ENCODE results near the gene C2orf68. TPM values are rescaled to one million over a fixed set of nuclear protein-coding genes. Genes with fewer than 3 reads are reported as not detected.

Gene C2orf68
- polyA plus RNA-seq, 1 of the 3 experiments (the other 2 are of a cell fraction) = 14.5 TPM

- no peaks in the 10 kb centered on the region for H3K9me2 ChIP-seq
- no peak overlapping the region for H3K9ac ChIP-seq
- ChIA-PET CTCF (interaction anchor here (0.8 to 7.5 kb wide), 3 partner anchors 8 to 113 kb away, joined by 3 to 49 read pairs (median 7); no protein-coding TSS in a partner anchor), POLR2A (no interaction called here)
- H3K4me1 ChIP-seq (ENCODE audit: control insufficient read depth in 1 of 2, insufficient read depth in 2 of 2, low read depth in 1 of 2, low read length in 1 of 2) = no peaks in the 10 kb centered on the region
- no peak overlapping the region for H3K4me3 ChIP-seq (ENCODE audit: low read depth in 2 of 2, low read length in 1 of 2)
- no peaks in the 10 kb centered on the region for H3K9me3 ChIP-seq
- H3K27me3 ChIP-seq (ENCODE audit: insufficient read depth) = no peaks in the 10 kb centered on the region
- DNase-seq = no peak
- peaks cover 3 to 7% of the 10 kb centered on the region in 2 experiments for H3K36me3 ChIP-seq (replicated peaks in 1 of 2; ENCODE audit: control insufficient read depth in 1 of 2, insufficient read depth in 2 of 2, low read length in 1 of 2)
- H3K4me2 ChIP-seq = no peak overlapping the region
- H3K79me2 ChIP-seq (ENCODE audit: insufficient read depth) = no peaks in the 10 kb centered on the region
- H3F3A ChIP-seq (replicated peaks; ENCODE audit: insufficient read depth) = peaks cover 16% of the 10 kb centered on the region
- H3K27ac ChIP-seq (ENCODE audit: low read depth in 2 of 2, low read length in 1 of 2) = peak overlapping the region in 1 of 2 experiments; percentile 38; a peak in 1 of 4 replicates
- no peak overlapping the region for H2AFZ ChIP-seq (ENCODE audit: low read depth)
- H4K20me1 ChIP-seq (ENCODE audit: insufficient read depth) = no peaks in the 10 kb centered on the region
- 93% methylated on average over 3 of the region's 3 CpGs for WGBS (ENCODE audit: low lambda C conversion rate)
- TF ChIP-seq RCOR1 (IDR thresholded peaks at IDR 0.05; ENCODE audit: low read length) (no peak), SMC3 (IDR thresholded peaks at IDR 0.05; ENCODE audit: low read depth, low read length) (no peak), SIN3A (IDR thresholded peaks at IDR 0.05; ENCODE audit: borderline replicate concordance, low read depth, low read length) (no peak), USF2 (IDR thresholded peaks at IDR 0.05; ENCODE audit: borderline replicate concordance, low read depth, low read length) (no peak)
- TF ChIP-seq, protein P1, sequence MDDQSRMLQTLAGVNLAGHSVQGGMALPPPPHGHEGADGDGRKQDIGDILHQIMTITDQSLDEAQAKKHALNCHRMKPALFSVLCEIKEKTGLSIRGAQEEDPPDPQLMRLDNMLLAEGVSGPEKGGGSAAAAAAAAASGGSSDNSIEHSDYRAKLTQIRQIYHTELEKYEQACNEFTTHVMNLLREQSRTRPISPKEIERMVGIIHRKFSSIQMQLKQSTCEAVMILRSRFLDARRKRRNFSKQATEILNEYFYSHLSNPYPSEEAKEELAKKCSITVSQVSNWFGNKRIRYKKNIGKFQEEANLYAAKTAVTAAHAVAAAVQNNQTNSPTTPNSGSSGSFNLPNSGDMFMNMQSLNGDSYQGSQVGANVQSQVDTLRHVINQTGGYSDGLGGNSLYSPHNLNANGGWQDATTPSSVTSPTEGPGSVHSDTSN (IDR thresholded peaks at IDR 0.05) = no peak
These were observed 44.6 kb upstream of the C2orf68 start for GRCh38 chr2:85656468-85656867.

GRCh38 chr2:85655961-85656417 is 44.1 kb upstream of the C2orf68 start:
- Histone ChIP-seq H4K20me1 (ENCODE audit: insufficient read depth) (no peaks in the 10 kb centered on the region), H3K9me3 (no peaks in the 10 kb centered on the region), H2AFZ (ENCODE audit: low read depth) (no peak overlapping the region), H3K4me3 (ENCODE audit: low read depth in 2 of 2, low read length in 1 of 2) (no peak overlapping the region), H3K79me2 (ENCODE audit: insufficient read depth) (0 out of 2 replicates have a peak, but pooled peaks cover 3% of the 10 kb centered on the region), H3K4me1 (ENCODE audit: control insufficient read depth in 1 of 2, insufficient read depth in 2 of 2, low read depth in 1 of 2, low read length in 1 of 2) (no peaks in the 10 kb centered on the region), H3K9me2 (no peaks in the 10 kb centered on the region), H3K27me3 (ENCODE audit: insufficient read depth) (no peaks in the 10 kb centered on the region), H3K36me3 (replicated peaks in 1 of 2; ENCODE audit: control insufficient read depth in 1 of 2, insufficient read depth in 2 of 2, low read length in 1 of 2) (peaks cover 6 to 11% of the 10 kb centered on the region in 2 experiments), H3K27ac (ENCODE audit: low read depth in 2 of 2, low read length in 1 of 2) (peak overlapping the region in 1 of 2 experiments; percentile 38; a peak in 2 of 4 replicates), H3F3A (replicated peaks; ENCODE audit: insufficient read depth) (peaks cover 16% of the 10 kb centered on the region), H3K4me2 (no peak overlapping the region), H3K9ac (no peak overlapping the region)
- no peak for DNase-seq
- TF ChIP-seq NFIC (IDR thresholded peaks at IDR 0.05; ENCODE audit: borderline replicate concordance) (no peak), REST (IDR thresholded peaks at IDR 0.05; ENCODE audit: low read depth, low read length) (no peak), POLR2AphosphoS5 (IDR thresholded peaks at IDR 0.05; ENCODE audit: low read depth, low read length) (no peak), MXI1 (IDR thresholded peaks at IDR 0.05; ENCODE audit: low read depth, low read length) (no peak), YY1 (IDR thresholded peaks at IDR 0.05; ENCODE audit: low read depth) (no peak), MAX (IDR thresholded peaks at IDR 0.05; ENCODE audit: low read depth) (no peak), RXRA (IDR thresholded peaks at IDR 0.05; ENCODE audit: borderline replicate concordance, low read depth) (no peak)
- TF ChIP-seq, protein P1 (IDR thresholded peaks at IDR 0.05) = no peak
- WGBS (ENCODE audit: low lambda C conversion rate) = 60% methylated on average over 6 of the region's 7 CpGs
- CTCF ChIA-PET = interaction anchor here (7.5 kb wide), 1 partner anchor 19 kb away, joined by 49 read pairs; no protein-coding TSS in a partner anchor
- POLR2A ChIA-PET = no interaction called here
